SK-N-SH treated with all-trans-retinoic acid at 6 μM for 48 hours (cell line): ENCODE data around the gene CACNA1I.

ENCODE experiments used
- ATAC-seq: fragments of 200-7000 bp; cut with Tn5 transposase; 3 replicates; pipeline ENCODE4 v1.9.1; 2020; ENCODE audit warnings: mild to moderate bottlenecking, moderate library complexity
- ARNTL ChIP-seq: fragments of 450-650 bp; formaldehyde crosslinking; IDR thresholded peaks from 2 replicates; pipeline ENCODE4 v1.5.0; 2020; ENCODE audit warnings: low read depth, mild to moderate bottlenecking, moderate library complexity, borderline replicate concordance
- BACH2 ChIP-seq: fragments of 250-450 bp; sonication (Bioruptor Pico); IDR thresholded peaks from 2 replicates; pipeline ENCODE4 v1.9.0; 2021; ENCODE audit warnings: mild to moderate bottlenecking, borderline replicate concordance
- CREB5 ChIP-seq: fragments of 250-450 bp; sonication (Bioruptor Pico); IDR thresholded peaks from 2 replicates; pipeline ENCODE4 v1.5.1; 2020; ENCODE audit warnings: low read depth, mild to moderate bottlenecking, moderate library complexity
- CSDC2 ChIP-seq: fragments of 250-450 bp; sonication (Bioruptor Pico); IDR thresholded peaks from 2 replicates; pipeline ENCODE4 v1.5.0; 2020; ENCODE audit warnings: mild to moderate bottlenecking, moderate library complexity
- CSRNP3 ChIP-seq: fragments of 250-450 bp; sonication (Bioruptor Pico); IDR thresholded peaks from 2 replicates; pipeline ENCODE4 v1.5.1; 2021; ENCODE audit warnings: mild to moderate bottlenecking, moderate library complexity
- ESRRG ChIP-seq: fragments of 250-450 bp; sonication (Bioruptor Pico); IDR thresholded peaks from 2 replicates; pipeline ENCODE4 v1.6.1; 2021; ENCODE audit warnings: mild to moderate bottlenecking
- GLIS3 ChIP-seq: fragments of 250-450 bp; sonication (Bioruptor Pico); IDR thresholded peaks from 2 replicates; pipeline ENCODE4 v1.5.0; 2020; ENCODE audit warnings: mild to moderate bottlenecking, moderate library complexity
- ISL1 ChIP-seq: fragments of 250-450 bp; sonication (Bioruptor Pico); IDR thresholded peaks from 2 replicates; pipeline ENCODE4 v2.1.2; 2022; ENCODE audit warnings: mild to moderate bottlenecking, moderate library complexity
- OSR1 ChIP-seq: fragments of 250-450 bp; sonication (Bioruptor Pico); IDR thresholded peaks from 2 replicates; pipeline ENCODE4 v1.8.0; 2022; ENCODE audit warnings: moderate library complexity, mild to moderate bottlenecking, inconsistent platforms
- PATZ1 ChIP-seq: fragments of 250-450 bp; sonication (Bioruptor Pico); IDR thresholded peaks from 2 replicates; pipeline ENCODE4 v1.8.0; 2020; ENCODE audit warnings: mild to moderate bottlenecking, moderate library complexity, borderline replicate concordance
- POU6F1 ChIP-seq: fragments of 250-450 bp; sonication (Bioruptor Pico); IDR thresholded peaks from 2 replicates; pipeline ENCODE4 v1.8.0; 2021; ENCODE audit warnings: low read depth, mild to moderate bottlenecking, moderate library complexity, borderline replicate concordance
- PPARA ChIP-seq: fragments of 250-450 bp; sonication (Bioruptor Pico); IDR thresholded peaks from 2 replicates; pipeline ENCODE4 v1.5.0; 2020; ENCODE audit warnings: mild to moderate bottlenecking, borderline replicate concordance
- RARB ChIP-seq: fragments of 250-450 bp; sonication (Bioruptor Pico); IDR thresholded peaks from 2 replicates; pipeline ENCODE4 v1.8.0; 2021; ENCODE audit warnings: mild to moderate bottlenecking, moderate library complexity
- SNAI2 ChIP-seq: fragments of 250-450 bp; sonication (Bioruptor Pico); IDR thresholded peaks from 2 replicates; pipeline ENCODE4 v1.5.0; 2020; ENCODE audit warnings: mild to moderate bottlenecking, moderate library complexity
- TCF4 ChIP-seq: fragments of 250-450 bp; sonication (Bioruptor Pico); IDR thresholded peaks from 2 replicates; pipeline ENCODE4 v1.8.0; 2021; ENCODE audit warnings: mild to moderate bottlenecking, moderate library complexity, borderline replicate concordance
- TOX ChIP-seq: fragments of 250-450 bp; sonication (Bioruptor Pico); IDR thresholded peaks from 2 replicates; pipeline ENCODE4 v1.8.0; 2021; ENCODE audit warnings: mild to moderate bottlenecking, moderate library complexity, borderline replicate concordance
- TSHZ2 ChIP-seq: fragments of 250-450 bp; sonication (Bioruptor Pico); IDR thresholded peaks from 2 replicates; pipeline ENCODE4 v1.5.0; 2020; ENCODE audit warnings: mild to moderate bottlenecking, moderate library complexity
- ZC3H10 ChIP-seq: fragments of 250-450 bp; sonication (Bioruptor Pico); IDR thresholded peaks from 2 replicates; pipeline ENCODE4 v1.5.1; 2021; ENCODE audit warnings: mild to moderate bottlenecking, moderate library complexity
- ZFP3 ChIP-seq: fragments of 250-450 bp; sonication (Bioruptor Pico); IDR thresholded peaks from 2 replicates; pipeline ENCODE4 v1.5.0; 2020; ENCODE audit warnings: mild to moderate bottlenecking, moderate library complexity
- ZFP30 ChIP-seq: fragments of 450-650 bp; formaldehyde crosslinking; IDR thresholded peaks from 2 replicates; pipeline ENCODE4 v1.5.0; 2022; ENCODE audit warnings: mild to moderate bottlenecking, moderate library complexity
- ZNF565 ChIP-seq: fragments of 450-650 bp; formaldehyde crosslinking; conservative IDR thresholded peaks from 2 replicates; pipeline ENCODE4 v1.5.0; 2020; ENCODE audit warnings: low read depth, mild to moderate bottlenecking, moderate library complexity
- ZNF70 ChIP-seq: fragments of 450-650 bp; formaldehyde crosslinking; IDR thresholded peaks from 2 replicates; pipeline ENCODE4 v1.5.0; 2020; ENCODE audit warnings: mild to moderate bottlenecking, moderate library complexity
- ZNF8 ChIP-seq: fragments of 450-650 bp; formaldehyde crosslinking; IDR thresholded peaks from 2 replicates; pipeline ENCODE4 v1.5.0; 2020; ENCODE audit warnings: mild to moderate bottlenecking, moderate library complexity

CACNA1I gene

GRCh38 chr22:39671936-39672335, 101.4 kb downstream of the CACNA1I start:
- TF ChIP-seq ZFP3 (no peak), SNAI2 (CRISPR knock-in tag) (no peak), CSRNP3 (no peak), POU6F1 (no peak), PATZ1 (CRISPR knock-in tag) (no peak), ISL1 (CRISPR knock-in tag) (no peak), ZFP30 (no peak), ZNF70 (CRISPR knock-in tag) (no peak), ZC3H10 (no peak), CSDC2 (CRISPR knock-in tag) (no peak), ZNF565 (CRISPR knock-in tag) (no peak), BACH2 (no peak), OSR1 (no peak), ARNTL (CRISPR knock-in tag) (no peak), ZNF8 (CRISPR knock-in tag) (no peak), TOX (CRISPR knock-in tag) (no peak), GLIS3 (CRISPR knock-in tag) (no peak), TCF4 (no peak), ESRRG (CRISPR knock-in tag) (no peak)
- ATAC-seq: no peak

GRCh38 chr22:39674536-39674935, 104.0 kb downstream of the CACNA1I start:
- TF ChIP-seq CSRNP3 (no peak), ZFP30 (no peak), ZFP3 (no peak), GLIS3 (CRISPR knock-in tag) (no peak), CSDC2 (CRISPR knock-in tag) (no peak), POU6F1 (no peak), ARNTL (CRISPR knock-in tag) (no peak)
- ATAC-seq: no peak

- ATAC-seq: no peak
- TF ChIP-seq ZFP3 (no peak), CSRNP3 (no peak), SNAI2 (CRISPR knock-in tag) (no peak), TCF4 (no peak), ISL1 (CRISPR knock-in tag) (no peak), TOX (CRISPR knock-in tag) (no peak), RARB (CRISPR knock-in tag) (no peak), ESRRG (CRISPR knock-in tag) (no peak), GLIS3 (CRISPR knock-in tag) (no peak), ZC3H10 (no peak), PPARA (no peak), CREB5 (CRISPR knock-in tag) (no peak), ARNTL (CRISPR knock-in tag) (no peak), TSHZ2 (CRISPR knock-in tag) (no peak), ZFP30 (no peak)
- TF ChIP-seq, all 23 proteins: peak for 0
Measured at GRCh38 chr22:39675947-39676346, 105.4 kb downstream of the CACNA1I start.
